SKM-1 (cell line): ENCODE data around the gene VEPH1.
"Not testable (repeated sequence)": the region's sequence is repeated elsewhere in the genome, so short reads cannot be mapped to it uniquely, and the experiment has no call there.

ENCODE experiments used
- DNase-seq: peaks from one replicate; lab custom pipeline; 2025; ENCODE audit not compliant: unreplicated experiment; lab: John Stamatoyannopoulos, UW

The VEPH1 gene

GRCh38 chr3:157353652-157354051 is 149.6 kb downstream of the VEPH1 start:
- DNase-seq: no peak

- no peak for DNase-seq
Measured at GRCh38 chr3:157351981-157352380, 151.2 kb downstream of the VEPH1 start.

- DNase-seq: not testable (repeated sequence)
Measured at GRCh38 chr3:157350651-157351050, 152.6 kb downstream of the VEPH1 start.

DNA sequence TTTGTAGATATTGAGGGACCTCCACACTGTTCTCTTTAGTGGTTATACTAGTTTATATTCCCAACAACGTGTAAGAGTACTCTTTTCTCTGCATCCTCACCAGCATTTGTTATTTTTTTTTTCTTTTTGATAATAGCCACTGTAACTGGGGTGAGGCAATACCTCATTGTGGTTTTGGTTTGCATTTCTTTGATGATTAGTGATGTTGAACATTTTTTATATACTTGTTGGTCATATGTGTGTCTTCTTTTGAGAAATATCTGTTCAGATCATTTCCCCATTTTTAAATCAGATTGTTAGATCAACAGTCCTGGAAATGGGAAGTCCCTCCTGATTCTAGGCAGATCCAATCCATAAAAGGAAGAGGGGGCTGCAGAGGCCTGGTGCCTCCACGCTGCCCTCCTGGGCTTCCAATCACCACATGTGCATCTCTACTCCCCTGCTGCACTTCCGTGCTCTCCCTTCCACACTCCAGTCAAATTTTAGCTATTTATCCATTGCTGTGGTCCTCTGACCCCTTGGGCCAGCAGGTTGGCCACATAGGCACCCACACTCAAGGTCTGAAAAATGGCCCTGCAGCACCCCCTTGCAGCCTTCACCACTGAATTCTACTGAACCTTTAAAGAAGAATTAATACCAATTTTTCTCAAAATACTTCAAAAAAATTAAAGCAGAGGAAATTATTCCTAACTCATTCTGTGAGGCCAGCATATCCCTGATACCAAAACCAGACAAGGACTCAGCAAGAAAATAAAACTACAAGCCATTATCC is 154.7 kb downstream of the VEPH1 start:
- DNase-seq: not testable (repeated sequence)

- DNase-seq: no peak
Measured at GRCh38 chr3:157347577-157348303, 155.5 kb downstream of the VEPH1 start.

GRCh38 chr3:157336252-157337009 is 166.8 kb downstream of the VEPH1 start:
- DNase-seq: no peak

DNA sequence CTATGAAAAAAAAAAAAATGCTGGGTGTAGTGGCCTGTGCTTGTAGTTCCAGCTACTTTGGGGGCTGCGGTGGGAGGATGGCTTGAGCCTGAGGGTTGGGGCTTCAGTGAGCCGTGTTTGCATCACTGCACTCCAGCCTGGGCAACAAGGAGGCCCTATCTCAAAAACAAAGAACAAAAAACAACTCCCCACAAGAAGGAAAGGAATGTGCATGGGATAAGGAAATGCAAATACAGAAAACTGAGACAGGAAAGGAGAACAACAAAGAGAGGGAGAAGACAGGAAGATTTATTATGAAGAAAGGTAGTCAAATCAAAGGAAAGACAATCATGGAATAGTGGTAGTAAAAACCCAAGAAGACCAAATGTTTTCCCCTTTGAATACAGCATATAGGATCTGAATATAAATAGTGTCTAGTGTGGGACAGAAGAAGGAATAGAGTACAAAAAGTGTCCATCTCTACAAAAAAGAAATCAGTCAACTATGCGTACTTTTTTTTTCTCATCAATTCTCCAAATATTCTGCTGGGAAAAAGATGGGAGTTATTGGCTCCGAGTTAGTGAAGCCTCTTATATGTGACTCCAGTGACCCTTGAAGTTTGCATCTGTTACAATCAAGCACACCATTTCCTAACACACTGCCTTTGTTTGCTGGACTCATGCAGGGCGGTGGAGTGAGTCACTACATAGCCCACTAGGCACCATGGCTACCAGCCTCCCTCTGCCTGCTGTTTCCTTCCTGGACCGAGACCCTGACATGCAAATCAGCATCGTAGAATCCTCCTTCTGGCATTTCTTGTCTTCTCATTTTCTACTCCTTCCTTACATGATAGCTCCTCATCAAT is 167.8 kb downstream of the VEPH1 start:
- no peak for DNase-seq

- no peak for DNase-seq
Measured at GRCh38 chr3:157333551-157333991, 169.6 kb downstream of the VEPH1 start.

- no peak for DNase-seq
Measured at GRCh38 chr3:157330206-157330605, 173.0 kb downstream of the VEPH1 start.

GRCh38 chr3:157329551-157329950 is 173.7 kb downstream of the VEPH1 start:
- no peak for DNase-seq

GRCh38 chr3:157327837-157328236 is 175.4 kb downstream of the VEPH1 start:
- DNase-seq: no peak

- no peak for DNase-seq
Measured at GRCh38 chr3:157327018-157327417, 176.2 kb downstream of the VEPH1 start.

- not testable (repeated sequence) for DNase-seq
Measured at GRCh38 chr3:157324869-157325268, 178.3 kb downstream of the VEPH1 start.

GRCh38 chr3:157323360-157323759 is 179.9 kb downstream of the VEPH1 start:
- no peak for DNase-seq

- DNase-seq: no peak
Measured at GRCh38 chr3:157319672-157320071, 183.5 kb downstream of the VEPH1 start.

DNA sequence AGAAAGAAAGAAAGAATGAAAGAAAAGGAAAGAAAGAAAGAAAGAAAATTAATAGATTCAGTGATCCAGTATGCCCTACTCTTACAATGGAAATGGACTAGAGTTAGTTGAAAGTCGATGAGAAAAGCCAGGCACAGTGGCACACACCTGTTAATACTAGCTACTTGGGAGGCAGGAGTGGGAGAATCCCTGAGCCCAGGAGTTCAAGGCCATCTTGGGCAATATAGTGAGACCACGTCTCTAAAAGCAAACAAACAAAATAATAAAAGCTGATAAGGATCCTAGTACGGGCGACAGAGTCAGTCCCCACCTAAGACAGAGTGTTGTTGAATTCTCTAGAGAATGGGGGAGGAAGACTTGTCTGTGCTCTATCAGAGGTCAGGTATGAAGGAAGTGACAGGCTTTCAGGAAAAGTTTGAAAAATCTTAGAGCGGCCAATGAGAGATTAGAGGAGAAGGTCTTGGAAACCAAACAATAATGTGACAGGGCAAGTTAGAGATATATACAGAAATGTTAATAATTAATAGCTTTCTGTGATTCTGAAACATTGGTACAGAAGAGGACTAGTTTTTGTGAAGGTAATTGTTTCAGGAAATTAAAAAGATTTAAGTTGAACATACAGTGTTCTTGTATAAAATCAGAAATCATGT is 184.5 kb downstream of the VEPH1 start:
- DNase-seq: no peak

DNA sequence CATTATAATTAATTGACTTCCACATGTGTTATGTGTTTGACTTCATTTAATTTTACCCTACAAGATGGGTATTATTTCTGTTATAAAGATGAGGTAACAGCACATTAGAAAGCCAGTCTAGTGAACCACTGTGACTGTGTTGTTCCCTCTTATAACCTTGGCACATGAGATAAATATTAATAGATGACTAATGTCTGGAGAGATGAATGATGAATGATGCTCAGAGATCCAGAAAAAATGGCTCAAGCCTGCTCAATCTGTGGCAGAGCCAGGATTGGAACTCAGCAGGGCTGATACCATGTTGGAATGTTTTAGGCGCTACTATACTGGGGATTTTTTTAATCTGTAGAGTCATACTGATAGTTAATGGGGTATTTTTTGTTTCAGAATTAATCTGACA is 185.3 kb downstream of the VEPH1 start:
- no peak for DNase-seq

- no peak for DNase-seq
Measured at GRCh38 chr3:157313186-157313585, 190.0 kb downstream of the VEPH1 start.

- DNase-seq: no peak
Measured at GRCh38 chr3:157312376-157312745, 190.9 kb downstream of the VEPH1 start.

GRCh38 chr3:157311633-157312375 is 191.4 kb downstream of the VEPH1 start:
- DNase-seq: no peak
